OCI-LY7 (cell line): ENCODE data around the gene TUSC1. TPM values are rescaled to one million over a fixed set of nuclear protein-coding genes. Genes with fewer than 3 reads are reported as not detected.

ENCODE experiments used
- BruUV-seq: library from RNA; stranded (reverse); fragments of 400-500 nt; replicated peaks from 2 replicates; lab custom pipeline; 2021; lab: Mats Ljungman, UMichigan
- CTCF ChIA-PET: fragments of 300-600 bp; sonication (Branson Sonifier 250); formaldehyde crosslinking; loops from one replicate; lab custom pipeline; 2022; ENCODE audit warnings: antibody characterized with exemption; ENCODE audit not compliant: unreplicated experiment; lab: Charles Lee
- POLR2A ChIA-PET: fragments of 300-600 bp; sonication (Branson Sonifier 250); formaldehyde crosslinking; loops from one replicate; lab custom pipeline; 2022; ENCODE audit warnings: antibody characterized with exemption; lab: Charles Lee
- DNase-seq: peaks from one replicate; pipeline ENCODE4 v3.0.0-alpha.2; 2015; ENCODE audit warnings: low spot score
- H2AFZ ChIP-seq: fragments of 200-600 bp; sonication (generic), shearing (Covaris generic); 2 replicates; pipeline ENCODE4 v1.6.1; 2014; ENCODE audit warnings: mild to moderate bottlenecking, antibody characterized with exemption, low read length, moderate library complexity
- H3K27ac ChIP-seq: fragments of 200-600 bp; sonication (generic); 2 replicates; pipeline ENCODE4 v1.5.1; 2014; ENCODE audit warnings: mixed run types, low read depth, mild to moderate bottlenecking, moderate library complexity, low read length, inconsistent platforms; ENCODE audit not compliant: poor library complexity, severe bottlenecking
- H3K36me3 ChIP-seq: fragments of 200-600 bp; sonication (generic); 2 replicates; pipeline ENCODE4 v1.6.1; 2014; ENCODE audit warnings: mild to moderate bottlenecking, antibody characterized with exemption, low read length, moderate library complexity, mixed read lengths; ENCODE audit not compliant: insufficient read depth
- H3K4me1 ChIP-seq: fragments of 200-600 bp; sonication (generic); 2 replicates; pipeline ENCODE4 v1.5.1; 2014; ENCODE audit warnings: mild to moderate bottlenecking, low read length; ENCODE audit not compliant: insufficient read depth, poor library complexity, severe bottlenecking
- H3K4me2 ChIP-seq: fragments of 200-600 bp; sonication (generic); 2 replicates; pipeline ENCODE4 v1.6.1; 2014; ENCODE audit warnings: mild to moderate bottlenecking, low read length
- H3K4me3 ChIP-seq: fragments of 200-600 bp; sonication (generic); 2 replicates; pipeline ENCODE4 v1.5.1; 2014; ENCODE audit warnings: mild to moderate bottlenecking, low read depth, low read length; ENCODE audit not compliant: poor library complexity, severe bottlenecking
- H3K79me2 ChIP-seq: fragments of 200-600 bp; sonication (generic); 2 replicates; pipeline ENCODE4 v1.6.1; 2016; ENCODE audit warnings: low read depth, mild to moderate bottlenecking, low read length, moderate library complexity, mixed read lengths; ENCODE audit not compliant: insufficient read depth
- H3K9me2 ChIP-seq: fragments of 200-600 bp; sonication (generic); 2 replicates; pipeline ENCODE4 v1.6.1; 2016; ENCODE audit warnings: mild to moderate bottlenecking, low read length, mixed read lengths; ENCODE audit not compliant: insufficient read depth
- H3K9me3 ChIP-seq: fragments of 200-600 bp; sonication (generic); 2 replicates; pipeline ENCODE4 v1.6.1; 2014; ENCODE audit warnings: mild to moderate bottlenecking, mixed run types, low read length, mixed read lengths
- H4K20me1 ChIP-seq: fragments of 200-600 bp; sonication (generic); 2 replicates; pipeline ENCODE4 v1.6.1; 2014; ENCODE audit warnings: mild to moderate bottlenecking, antibody characterized with exemption, low read length, moderate library complexity, mixed read lengths; ENCODE audit not compliant: insufficient read depth
- EZH2phosphoT487 ChIP-seq: fragments of 200-600 bp; sonication (generic); IDR thresholded peaks from 2 replicates; pipeline ENCODE4 v1.6.1; 2018; ENCODE audit warnings: low read depth, borderline replicate concordance, mild to moderate bottlenecking, mixed run types, antibody characterized with exemption, low read length, moderate library complexity, mixed read lengths
- intact Hi-C: fragments of 100-400 bp; cut with micrococcal nuclease; formaldehyde crosslinking; loops from one replicate; pipeline ENCODE4 v1.10.0; 2022; ENCODE audit not compliant: unreplicated experiment
- total RNA-seq, 2 experiments: library from RNA; depleted of rRNA in 1 of 2; stranded (reverse); fragments of >200 nt in 1 of 2; shearing (Covaris generic) in 1 of 2; gene quantifications; 2 replicates each; pipeline ENCODE4 v1.2.3, GENCODE V29; 2014 to 2022
- TF ChIP-seq, protein P1 (sequence below): fragments of 200-600 bp; sonication (generic); conservative IDR thresholded peaks from 2 replicates; pipeline ENCODE4 v1.5.1; 2014; ENCODE audit warnings: mild to moderate bottlenecking, antibody characterized with exemption, low read length, moderate library complexity, mixed read lengths

TUSC1 gene
- total RNA-seq, 2 experiments from 2014 or later, result not detected

DNA sequence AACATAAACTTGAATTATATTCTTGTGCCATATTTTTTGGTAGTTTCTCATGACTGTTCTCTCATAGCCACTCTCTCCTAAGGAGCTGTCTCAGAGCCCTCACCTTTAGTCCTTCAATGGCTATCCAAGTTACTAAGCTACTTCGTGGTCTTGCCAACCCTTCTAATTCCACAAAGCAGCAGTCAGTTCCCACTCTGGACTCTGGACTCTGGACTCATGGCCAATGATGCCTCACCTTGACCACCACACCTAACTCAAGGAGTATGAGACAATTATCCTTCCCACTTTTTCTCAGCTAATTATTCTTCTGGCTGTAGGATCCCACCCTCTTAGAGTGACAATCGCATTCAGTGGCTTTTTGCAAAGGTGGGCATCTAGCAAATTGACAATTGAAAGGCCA lies 42.2 kb downstream of the TUSC1 start:
- ChIA-PET POLR2A (no interaction called here), CTCF (no interaction called here)
- Histone ChIP-seq H3K4me1 (no peaks in the 10 kb centered on the region), H3K9me2 (no peaks in the 10 kb centered on the region), H4K20me1 (no peaks in the 10 kb centered on the region), H3K4me2 (no peak overlapping the region), H3K36me3 (no peaks in the 10 kb centered on the region), H3K9me3 (no peaks in the 10 kb centered on the region), H2AFZ (no peak overlapping the region), H3K4me3 (no peak overlapping the region), H3K79me2 (no peaks in the 10 kb centered on the region), H3K27ac (no peak overlapping the region)
- no peak for DNase-seq
- no peak for TF ChIP-seq EZH2phosphoT487
- TF ChIP-seq, protein P1, sequence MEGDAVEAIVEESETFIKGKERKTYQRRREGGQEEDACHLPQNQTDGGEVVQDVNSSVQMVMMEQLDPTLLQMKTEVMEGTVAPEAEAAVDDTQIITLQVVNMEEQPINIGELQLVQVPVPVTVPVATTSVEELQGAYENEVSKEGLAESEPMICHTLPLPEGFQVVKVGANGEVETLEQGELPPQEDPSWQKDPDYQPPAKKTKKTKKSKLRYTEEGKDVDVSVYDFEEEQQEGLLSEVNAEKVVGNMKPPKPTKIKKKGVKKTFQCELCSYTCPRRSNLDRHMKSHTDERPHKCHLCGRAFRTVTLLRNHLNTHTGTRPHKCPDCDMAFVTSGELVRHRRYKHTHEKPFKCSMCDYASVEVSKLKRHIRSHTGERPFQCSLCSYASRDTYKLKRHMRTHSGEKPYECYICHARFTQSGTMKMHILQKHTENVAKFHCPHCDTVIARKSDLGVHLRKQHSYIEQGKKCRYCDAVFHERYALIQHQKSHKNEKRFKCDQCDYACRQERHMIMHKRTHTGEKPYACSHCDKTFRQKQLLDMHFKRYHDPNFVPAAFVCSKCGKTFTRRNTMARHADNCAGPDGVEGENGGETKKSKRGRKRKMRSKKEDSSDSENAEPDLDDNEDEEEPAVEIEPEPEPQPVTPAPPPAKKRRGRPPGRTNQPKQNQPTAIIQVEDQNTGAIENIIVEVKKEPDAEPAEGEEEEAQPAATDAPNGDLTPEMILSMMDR, result no peak
- intact Hi-C loops, result no loop called here
- no TSS peak for BruUV-seq

DNA sequence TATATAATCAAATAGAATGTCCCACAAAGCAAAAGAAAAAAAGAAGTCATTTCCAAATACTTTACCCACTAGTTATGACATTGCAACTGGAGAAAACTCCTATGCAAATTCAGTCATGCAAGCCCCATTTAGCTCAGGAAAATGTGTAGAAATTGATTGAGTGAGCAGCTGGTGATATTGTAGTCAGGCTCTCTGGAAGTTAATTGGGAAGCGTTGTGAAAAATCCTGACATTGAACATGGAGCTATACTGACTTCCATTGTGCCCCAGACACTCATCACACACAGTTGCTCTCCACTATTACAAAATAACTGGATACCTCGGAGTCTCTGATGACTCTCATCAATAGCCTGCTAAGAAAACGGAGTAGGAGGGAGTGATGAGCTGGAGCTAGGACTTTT lies 49.0 kb downstream of the TUSC1 start:
- CTCF ChIA-PET, result no interaction called here

More for the DNA sequence above, 49.0 kb downstream of the TUSC1 start:
- Histone ChIP-seq H3K4me1 (no peaks in the 10 kb centered on the region), H3K4me3 (no peak overlapping the region), H2AFZ (no peak overlapping the region), H4K20me1 (no peaks in the 10 kb centered on the region), H3K27ac (no peak overlapping the region), H3K9me3 (no peaks in the 10 kb centered on the region), H3K79me2 (no peaks in the 10 kb centered on the region), H3K4me2 (no peak overlapping the region), H3K36me3 (no peaks in the 10 kb centered on the region), H3K9me2 (no peaks in the 10 kb centered on the region)
- intact Hi-C loops, result no loop called here
- POLR2A ChIA-PET, result no interaction called here
- DNase-seq, result no peak
- BruUV-seq, result no TSS peak
- TF ChIP-seq, protein P1, result no peak
- TF ChIP-seq EZH2phosphoT487, result no peak
